ENCODE data around the gene ASTN2. TPM values are rescaled to one million over a fixed set of nuclear protein-coding genes. Genes with fewer than 3 reads are reported as not detected.

The ASTN2 gene
- total and polyA plus RNA-seq, 4 donors: 0.57 to 2.9 (median 1.4) TPM

DNA sequence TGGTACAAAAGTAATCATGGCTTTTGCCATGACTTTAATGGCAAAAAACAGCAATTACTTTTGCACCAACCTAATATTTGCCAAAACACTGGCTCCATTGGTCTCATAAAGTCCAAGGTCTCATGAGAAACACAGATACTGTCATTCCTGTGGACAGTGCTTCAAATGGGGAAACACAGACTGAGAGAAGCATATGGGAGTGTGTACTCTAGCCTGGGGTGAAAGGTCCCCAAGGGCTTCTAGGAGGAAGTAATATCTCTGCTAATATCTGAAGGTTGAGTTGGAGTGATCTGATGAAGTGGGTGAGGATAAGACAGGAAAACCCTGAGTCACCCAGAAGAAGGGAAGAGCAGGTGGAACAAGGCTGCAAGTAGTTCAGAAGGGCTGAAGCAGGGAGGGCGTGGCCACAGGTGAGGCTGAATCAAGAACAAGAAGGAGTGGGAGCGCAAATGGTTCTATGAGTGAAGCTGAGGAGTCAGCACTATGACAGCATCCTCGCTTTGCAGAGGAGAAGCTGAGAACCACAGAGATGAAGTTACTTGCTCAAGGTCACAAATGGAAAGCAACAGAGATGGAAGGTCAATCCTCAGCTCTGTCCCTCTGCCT, 164.1 kb downstream of the ASTN2 start:
- Histone ChIP-seq H3K36me3 (ENCODE audit: control insufficient read depth in 4 of 4, insufficient read depth in 3 of 4, low read depth in 1 of 4, low read length in 3 of 4) (no peaks in the 10 kb centered on the region), H3K4me1 (ENCODE audit: control insufficient read depth in 4 of 4, insufficient read depth in 4 of 4, low read length in 3 of 4) (no peaks in the 10 kb centered on the region), H3K27me3 (ENCODE audit: control insufficient read depth in 4 of 4, insufficient read depth in 4 of 4, low read length in 3 of 4) (peaks cover 0 to 6% (median 0%) of the 10 kb centered on the region in 4 donors), H3K27ac (ENCODE audit: low read depth in 1 of 2, low read length in 2 of 2) (no peak overlapping the region), H3K9ac (ENCODE audit: low read depth in 1 of 2, low read length in 2 of 2) (no peak overlapping the region), H3K9me3 (ENCODE audit: control insufficient read depth in 4 of 4, low read length in 3 of 4) (no peaks in the 10 kb centered on the region), H3K4me3 (ENCODE audit: low read depth in 1 of 3, low read length in 3 of 3) (no peak overlapping the region)
- no peak for DNase-seq (ENCODE audit: low spot score)
- 73% methylated on average over 3 of the region's 3 CpGs for WGBS
- TF ChIP-seq HNF4G (IDR thresholded peaks at IDR 0.05) (no peak), GABPA (IDR thresholded peaks at IDR 0.05 in 1 of 2, conservative IDR thresholded peaks at IDR 0.05 in 1 of 2) (no peak), EGR1 (IDR thresholded peaks at IDR 0.05; ENCODE audit: low read depth in 2 of 2) (no peak), SP1 (IDR thresholded peaks at IDR 0.05) (no peak), FOXA1 (IDR thresholded peaks at IDR 0.05) (no peak)
- TF ChIP-seq, protein P1, sequence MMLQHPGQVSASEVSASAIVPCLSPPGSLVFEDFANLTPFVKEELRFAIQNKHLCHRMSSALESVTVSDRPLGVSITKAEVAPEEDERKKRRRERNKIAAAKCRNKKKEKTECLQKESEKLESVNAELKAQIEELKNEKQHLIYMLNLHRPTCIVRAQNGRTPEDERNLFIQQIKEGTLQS (IDR thresholded peaks at IDR 0.05): no peak
- TF ChIP-seq, protein P2, sequence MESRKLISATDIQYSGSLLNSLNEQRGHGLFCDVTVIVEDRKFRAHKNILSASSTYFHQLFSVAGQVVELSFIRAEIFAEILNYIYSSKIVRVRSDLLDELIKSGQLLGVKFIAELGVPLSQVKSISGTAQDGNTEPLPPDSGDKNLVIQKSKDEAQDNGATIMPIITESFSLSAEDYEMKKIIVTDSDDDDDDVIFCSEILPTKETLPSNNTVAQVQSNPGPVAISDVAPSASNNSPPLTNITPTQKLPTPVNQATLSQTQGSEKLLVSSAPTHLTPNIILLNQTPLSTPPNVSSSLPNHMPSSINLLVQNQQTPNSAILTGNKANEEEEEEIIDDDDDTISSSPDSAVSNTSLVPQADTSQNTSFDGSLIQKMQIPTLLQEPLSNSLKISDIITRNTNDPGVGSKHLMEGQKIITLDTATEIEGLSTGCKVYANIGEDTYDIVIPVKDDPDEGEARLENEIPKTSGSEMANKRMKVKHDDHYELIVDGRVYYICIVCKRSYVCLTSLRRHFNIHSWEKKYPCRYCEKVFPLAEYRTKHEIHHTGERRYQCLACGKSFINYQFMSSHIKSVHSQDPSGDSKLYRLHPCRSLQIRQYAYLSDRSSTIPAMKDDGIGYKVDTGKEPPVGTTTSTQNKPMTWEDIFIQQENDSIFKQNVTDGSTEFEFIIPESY (IDR thresholded peaks at IDR 0.05): no peak

DNA sequence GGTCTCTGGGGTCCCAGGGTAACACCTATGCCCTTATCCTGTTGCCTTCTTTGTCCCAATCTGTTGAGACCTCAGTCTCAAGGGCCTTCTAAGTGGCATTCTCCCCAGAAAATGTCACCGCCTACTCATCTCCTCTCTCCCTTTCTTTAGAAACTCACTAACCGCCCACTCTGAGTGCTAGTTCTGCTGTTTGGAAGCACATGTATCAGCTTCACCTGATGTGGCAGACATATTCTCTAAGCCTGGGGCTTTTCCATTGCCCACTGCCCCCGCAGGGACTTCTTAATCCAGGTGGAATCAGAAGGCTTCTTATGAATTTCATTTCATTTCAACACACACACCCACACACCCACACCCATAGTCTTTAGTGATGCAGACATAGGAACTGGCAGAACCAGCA, 165.1 kb downstream of the ASTN2 start:
- TF ChIP-seq, protein P3, sequence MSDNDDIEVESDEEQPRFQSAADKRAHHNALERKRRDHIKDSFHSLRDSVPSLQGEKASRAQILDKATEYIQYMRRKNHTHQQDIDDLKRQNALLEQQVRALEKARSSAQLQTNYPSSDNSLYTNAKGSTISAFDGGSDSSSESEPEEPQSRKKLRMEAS (IDR thresholded peaks at IDR 0.05): no peak
- Histone ChIP-seq H3K36me3 (ENCODE audit: control insufficient read depth in 4 of 4, insufficient read depth in 3 of 4, low read depth in 1 of 4, low read length in 3 of 4) (no peaks in the 10 kb centered on the region), H3K9ac (ENCODE audit: low read depth in 1 of 2, low read length in 2 of 2) (no peak overlapping the region), H3K27ac (ENCODE audit: low read depth in 1 of 2, low read length in 2 of 2) (no peak overlapping the region), H3K4me1 (ENCODE audit: control insufficient read depth in 4 of 4, insufficient read depth in 4 of 4, low read length in 3 of 4) (no peaks in the 10 kb centered on the region), H3K4me3 (ENCODE audit: low read depth in 1 of 3, low read length in 3 of 3) (no peak overlapping the region), H3K9me3 (ENCODE audit: control insufficient read depth in 4 of 4, low read length in 3 of 4) (no peaks in the 10 kb centered on the region), H3K27me3 (ENCODE audit: control insufficient read depth in 4 of 4, insufficient read depth in 4 of 4, low read length in 3 of 4) (peaks cover 0 to 3% (median 0%) of the 10 kb centered on the region in 4 donors)
- 74% methylated on average over 3 of the region's 3 CpGs for WGBS
- DNase-seq (ENCODE audit: low spot score): no peak

DNA sequence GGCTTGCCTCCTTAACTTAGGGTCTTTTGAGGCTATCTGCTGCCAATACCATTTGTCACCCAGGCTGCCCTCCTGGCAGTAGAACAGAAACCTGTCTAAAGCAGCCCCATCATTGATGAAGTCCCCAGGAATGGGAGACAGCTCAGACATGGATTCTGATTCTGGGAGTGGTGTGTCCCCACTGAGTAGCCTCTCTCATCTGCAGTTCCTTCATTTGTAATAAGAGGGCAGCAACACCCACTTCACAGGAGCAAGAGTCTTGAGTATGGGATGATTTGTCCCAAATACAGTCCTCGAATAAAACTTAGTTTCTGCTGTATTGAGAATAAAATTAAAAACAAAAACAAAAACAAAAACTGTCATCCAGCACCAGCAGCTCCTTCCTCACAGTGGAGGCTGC, 167.6 kb downstream of the ASTN2 start:
- 58% methylated on average over 1 of the region's 1 CpG for WGBS
- no peak for DNase-seq (ENCODE audit: low spot score)
- peaks cover 0 to 3% (median 0%) of the 10 kb centered on the region in 4 donors for H3K27me3 ChIP-seq (ENCODE audit: control insufficient read depth in 4 of 4, insufficient read depth in 4 of 4, low read length in 3 of 4)

More for the DNA sequence above, 167.6 kb downstream of the ASTN2 start:
- Histone ChIP-seq H3K4me3 (ENCODE audit: low read depth in 1 of 3, low read length in 3 of 3) (no peak overlapping the region), H3K27ac (ENCODE audit: low read depth in 1 of 2, low read length in 2 of 2) (no peak overlapping the region), H3K4me1 (ENCODE audit: control insufficient read depth in 4 of 4, insufficient read depth in 4 of 4, low read length in 3 of 4) (no peaks in the 10 kb centered on the region), H3K9me3 (ENCODE audit: control insufficient read depth in 4 of 4, low read length in 3 of 4) (no peaks in the 10 kb centered on the region), H3K36me3 (ENCODE audit: control insufficient read depth in 4 of 4, insufficient read depth in 3 of 4, low read depth in 1 of 4, low read length in 3 of 4) (no peaks in the 10 kb centered on the region), H3K9ac (ENCODE audit: low read depth in 1 of 2, low read length in 2 of 2) (no peak overlapping the region)
- TF ChIP-seq, protein P4, sequence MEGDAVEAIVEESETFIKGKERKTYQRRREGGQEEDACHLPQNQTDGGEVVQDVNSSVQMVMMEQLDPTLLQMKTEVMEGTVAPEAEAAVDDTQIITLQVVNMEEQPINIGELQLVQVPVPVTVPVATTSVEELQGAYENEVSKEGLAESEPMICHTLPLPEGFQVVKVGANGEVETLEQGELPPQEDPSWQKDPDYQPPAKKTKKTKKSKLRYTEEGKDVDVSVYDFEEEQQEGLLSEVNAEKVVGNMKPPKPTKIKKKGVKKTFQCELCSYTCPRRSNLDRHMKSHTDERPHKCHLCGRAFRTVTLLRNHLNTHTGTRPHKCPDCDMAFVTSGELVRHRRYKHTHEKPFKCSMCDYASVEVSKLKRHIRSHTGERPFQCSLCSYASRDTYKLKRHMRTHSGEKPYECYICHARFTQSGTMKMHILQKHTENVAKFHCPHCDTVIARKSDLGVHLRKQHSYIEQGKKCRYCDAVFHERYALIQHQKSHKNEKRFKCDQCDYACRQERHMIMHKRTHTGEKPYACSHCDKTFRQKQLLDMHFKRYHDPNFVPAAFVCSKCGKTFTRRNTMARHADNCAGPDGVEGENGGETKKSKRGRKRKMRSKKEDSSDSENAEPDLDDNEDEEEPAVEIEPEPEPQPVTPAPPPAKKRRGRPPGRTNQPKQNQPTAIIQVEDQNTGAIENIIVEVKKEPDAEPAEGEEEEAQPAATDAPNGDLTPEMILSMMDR (IDR thresholded peaks at IDR 0.05; ENCODE audit: low read depth, low read length, missing input control): peak; percentile 20
- TF ChIP-seq, protein P2 (IDR thresholded peaks at IDR 0.05): no peak
- TF ChIP-seq FOXA1 (IDR thresholded peaks at IDR 0.05) (no peak), RAD21 (IDR thresholded peaks at IDR 0.05) (peak in 1 of 2 donors; percentile 21)
- TF ChIP-seq, protein P3 (IDR thresholded peaks at IDR 0.05): no peak

Data from liver (tissue), 9 donors.